K562 (cell line): ENCODE measurements around the gene MRPL48. TPM values are rescaled to one million over a fixed set of nuclear protein-coding genes. Genes with fewer than 3 reads are reported as not detected.

Experiments
- DDX20 ChIP-seq: fragments of 450-650 bp; IDR thresholded peaks from 2 replicates; pipeline ENCODE4 v1.6.1; 2016; ENCODE audit warnings: missing genetic modification characterization, low read depth, mild to moderate bottlenecking, missing compliant biosample characterization, moderate library complexity
- ETS2 ChIP-seq: IDR thresholded peaks from 2 replicates; pipeline ENCODE4 v1.6.1; 2016; ENCODE audit warnings: borderline replicate concordance, missing genetic modification characterization, mild to moderate bottlenecking, moderate library complexity, missing compliant biosample characterization; ENCODE audit not compliant: poor library complexity, severe bottlenecking
- ZNF583 ChIP-seq: fragments of 250-450 bp; sonication (Bioruptor Pico); IDR thresholded peaks from 2 replicates; pipeline ENCODE4 v1.4.0; 2020
- polyA plus RNA-seq, 8 experiments: library from polyadenylated mRNA; depleted of rRNA in 4 of 8; stranded (reverse) in 5 of 8; unstranded in 3 of 8; fragments of >200 nt; fragmentation: Nextera tagmentation in 2 of 8; fragmentation: Illumina TruSeq in 1 of 8; extraction: Ambion mirVana in 2 of 8; extraction: Trizol in 1 of 8; gene quantifications; 2 replicates each; pipeline versions ENCODE4 v1.2.1 to v1.2.3, GENCODE V29; 2011 to 2014; ENCODE audit warnings: inconsistent platforms in 1 of 8, missing spikeins in 1 of 8
- total RNA-seq, 7 experiments: library from RNA; depleted of rRNA in 6 of 7; stranded (reverse); fragments of >200 nt in 6 of 7; fragmentation: Illumina TruSeq in 2 of 7; extraction: Trizol in 2 of 7; gene quantifications; 2 replicates each; pipeline versions ENCODE4 v1.2.1 to v1.2.3, GENCODE V29; 2011 to 2021; ENCODE audit warnings: low replicate concordance in 1 of 7
- TF ChIP-seq, protein P1 (sequence below): fragments of 450-650 bp; IDR thresholded peaks from 2 replicates; pipeline ENCODE4 v1.6.1; 2017; ENCODE audit warnings: antibody characterized with exemption, mild to moderate bottlenecking
- TF ChIP-seq, protein P2 (sequence below): fragments of 250-450 bp; sonication (Bioruptor Pico); IDR thresholded peaks from 2 replicates; pipeline ENCODE4 v1.8.0; 2022; ENCODE audit warnings: moderate library complexity, mild to moderate bottlenecking, inconsistent platforms

MRPL48 gene
- total and polyA plus RNA-seq, 9 of the 15 experiments (the other 6 are each of a cell fraction or from before 2014, with no cell fraction given), result 66.0 to 237 (median 104) TPM

DNA sequence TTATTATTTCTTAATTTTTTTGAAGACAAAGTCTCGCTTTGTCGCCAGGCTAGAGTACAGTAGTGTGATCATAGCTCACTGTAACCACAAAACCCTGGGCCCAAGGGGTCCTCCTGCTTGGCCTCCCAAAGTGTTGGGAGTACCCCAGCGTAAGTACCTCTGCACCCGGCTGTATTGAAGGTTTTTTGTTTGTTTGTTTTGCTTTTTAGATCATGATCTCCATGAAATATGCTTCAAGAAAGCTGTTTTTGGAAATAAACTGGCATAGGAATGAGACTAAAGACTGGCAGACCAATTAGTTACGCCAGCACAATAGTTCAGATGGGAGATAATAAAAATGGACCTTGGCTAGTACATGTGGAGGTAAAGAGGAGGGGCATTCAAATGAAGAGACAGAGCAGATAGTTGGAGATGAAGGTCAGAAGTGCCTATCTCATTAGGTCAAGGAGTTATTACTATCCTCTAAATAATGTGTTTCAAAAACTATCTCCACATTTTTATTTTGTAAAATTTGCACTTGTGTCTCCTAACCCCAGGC is 4.1 kb upstream of the MRPL48 start (continued):
- TF ChIP-seq ZNF583 (CRISPR knock-in tag) (0 out of 2 replicates have a peak, but pooled peaks have one; percentile 12), DDX20 (tag) (peak; percentile 28; the same call in 1 of the 2 replicates), ETS2 (peak; percentile 16)
- TF ChIP-seq, protein P1, sequence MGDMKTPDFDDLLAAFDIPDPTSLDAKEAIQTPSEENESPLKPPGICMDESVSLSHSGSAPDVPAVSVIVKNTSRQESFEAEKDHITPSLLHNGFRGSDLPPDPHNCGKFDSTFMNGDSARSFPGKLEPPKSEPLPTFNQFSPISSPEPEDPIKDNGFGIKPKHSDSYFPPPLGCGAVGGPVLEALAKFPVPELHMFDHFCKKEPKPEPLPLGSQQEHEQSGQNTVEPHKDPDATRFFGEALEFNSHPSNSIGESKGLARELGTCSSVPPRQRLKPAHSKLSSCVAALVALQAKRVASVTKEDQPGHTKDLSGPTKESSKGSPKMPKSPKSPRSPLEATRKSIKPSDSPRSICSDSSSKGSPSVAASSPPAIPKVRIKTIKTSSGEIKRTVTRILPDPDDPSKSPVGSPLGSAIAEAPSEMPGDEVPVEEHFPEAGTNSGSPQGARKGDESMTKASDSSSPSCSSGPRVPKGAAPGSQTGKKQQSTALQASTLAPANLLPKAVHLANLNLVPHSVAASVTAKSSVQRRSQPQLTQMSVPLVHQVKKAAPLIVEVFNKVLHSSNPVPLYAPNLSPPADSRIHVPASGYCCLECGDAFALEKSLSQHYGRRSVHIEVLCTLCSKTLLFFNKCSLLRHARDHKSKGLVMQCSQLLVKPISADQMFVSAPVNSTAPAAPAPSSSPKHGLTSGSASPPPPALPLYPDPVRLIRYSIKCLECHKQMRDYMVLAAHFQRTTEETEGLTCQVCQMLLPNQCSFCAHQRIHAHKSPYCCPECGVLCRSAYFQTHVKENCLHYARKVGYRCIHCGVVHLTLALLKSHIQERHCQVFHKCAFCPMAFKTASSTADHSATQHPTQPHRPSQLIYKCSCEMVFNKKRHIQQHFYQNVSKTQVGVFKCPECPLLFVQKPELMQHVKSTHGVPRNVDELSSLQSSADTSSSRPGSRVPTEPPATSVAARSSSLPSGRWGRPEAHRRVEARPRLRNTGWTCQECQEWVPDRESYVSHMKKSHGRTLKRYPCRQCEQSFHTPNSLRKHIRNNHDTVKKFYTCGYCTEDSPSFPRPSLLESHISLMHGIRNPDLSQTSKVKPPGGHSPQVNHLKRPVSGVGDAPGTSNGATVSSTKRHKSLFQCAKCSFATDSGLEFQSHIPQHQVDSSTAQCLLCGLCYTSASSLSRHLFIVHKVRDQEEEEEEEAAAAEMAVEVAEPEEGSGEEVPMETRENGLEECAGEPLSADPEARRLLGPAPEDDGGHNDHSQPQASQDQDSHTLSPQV, result peak; percentile 16; the same call in 1 of the 2 replicates
- TF ChIP-seq, protein P2, sequence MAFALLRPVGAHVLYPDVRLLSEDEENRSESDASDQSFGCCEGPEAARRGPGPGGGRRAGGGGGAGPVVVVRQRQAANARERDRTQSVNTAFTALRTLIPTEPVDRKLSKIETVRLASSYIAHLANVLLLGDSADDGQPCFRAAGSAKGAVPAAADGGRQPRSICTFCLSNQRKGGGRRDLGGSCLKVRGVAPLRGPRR (CRISPR knock-in tag), result peak; percentile 39; the same call in 1 of the 2 replicates
